H9 (cell line): ENCODE data around the gene TMEM135. TPM values are rescaled to one million over a fixed set of nuclear protein-coding genes. Genes with fewer than 3 reads are reported as not detected.

Experiments
- DNase-seq: peaks from one replicate; pipeline ENCODE4 v3.0.0-alpha.2; 2017
- H2AFZ ChIP-seq: one replicate; pipeline ENCODE4 v1.6.1; 2013; ENCODE audit warnings: mild to moderate bottlenecking, low read length, control low read depth, moderate library complexity
- H2AK5ac ChIP-seq: 2 replicates; pipeline ENCODE4 v1.6.1; 2013; ENCODE audit warnings: low read length, control low read depth, mixed read lengths; ENCODE audit not compliant: insufficient read length
- H2BK120ac ChIP-seq: one replicate; pipeline ENCODE4 v1.6.1; 2013; ENCODE audit warnings: low read depth, mild to moderate bottlenecking, low read length, control low read depth, inconsistent platforms; ENCODE audit not compliant: poor library complexity, severe bottlenecking
- H2BK12ac ChIP-seq: 2 replicates; pipeline ENCODE4 v1.6.1; 2013; ENCODE audit warnings: low read length, control low read depth, mixed read lengths, low read depth; ENCODE audit not compliant: insufficient read length
- H2BK15ac ChIP-seq: 2 replicates; pipeline ENCODE4 v1.6.1; 2013; ENCODE audit warnings: low read depth, low read length, control low read depth
- H2BK20ac ChIP-seq: one replicate; pipeline ENCODE4 v1.6.1; 2013; ENCODE audit warnings: low read depth, mild to moderate bottlenecking, low read length, control low read depth, inconsistent platforms; ENCODE audit not compliant: poor library complexity, severe bottlenecking
- H2BK5ac ChIP-seq: 2 replicates; pipeline ENCODE4 v1.6.1; 2013; ENCODE audit warnings: low read length, control low read depth, mixed read lengths; ENCODE audit not compliant: insufficient read length
- H3K14ac ChIP-seq: 2 replicates; pipeline ENCODE4 v1.6.1; 2013; ENCODE audit warnings: low read length, control low read depth; ENCODE audit not compliant: insufficient read depth
- H3K18ac ChIP-seq: 2 replicates; pipeline ENCODE4 v1.6.1; 2013; ENCODE audit warnings: low read depth, mild to moderate bottlenecking, mixed read lengths, low read length, control low read depth; ENCODE audit not compliant: insufficient read length
- H3K23ac ChIP-seq: 2 replicates; pipeline ENCODE4 v1.6.1; 2013; ENCODE audit warnings: low read length, control low read depth, mixed read lengths, low read depth; ENCODE audit not compliant: insufficient read length
- H3K23me2 ChIP-seq: 2 replicates; pipeline ENCODE4 v1.6.1; 2013; ENCODE audit warnings: low read depth, mild to moderate bottlenecking, mixed read lengths, low read length, control low read depth; ENCODE audit not compliant: insufficient read length, poor library complexity, severe bottlenecking
- H3K27ac ChIP-seq: 2 replicates; pipeline ENCODE4 v1.5.1; 2013; ENCODE audit warnings: low read length, control low read depth, mixed read lengths, low read depth; ENCODE audit not compliant: insufficient read length
- H3K27me3 ChIP-seq: 2 replicates; pipeline ENCODE4 v1.6.1; 2013; ENCODE audit warnings: low read length, control low read depth, inconsistent platforms; ENCODE audit not compliant: insufficient read depth
- H3K4ac ChIP-seq: 2 replicates; pipeline ENCODE4 v1.6.1; 2013; ENCODE audit warnings: low read depth, mild to moderate bottlenecking, control low read depth, inconsistent platforms, low read length, moderate library complexity
- H3K4me1 ChIP-seq: 2 replicates; pipeline ENCODE4 v1.6.1; 2013; ENCODE audit warnings: low read length, control low read depth, inconsistent platforms; ENCODE audit not compliant: insufficient read depth
- H3K4me2 ChIP-seq: 2 replicates; pipeline ENCODE4 v1.6.1; 2013; ENCODE audit warnings: low read length, control low read depth, mixed read lengths; ENCODE audit not compliant: insufficient read length, insufficient read depth
- H3K56ac ChIP-seq: 2 replicates; pipeline ENCODE4 v1.6.1; 2013; ENCODE audit warnings: low read depth, mild to moderate bottlenecking, mixed read lengths, low read length, control low read depth; ENCODE audit not compliant: insufficient read length
- H3K79me1 ChIP-seq: 2 replicates; pipeline ENCODE4 v1.6.1; 2013; ENCODE audit warnings: low read depth, mild to moderate bottlenecking, moderate library complexity, low read length, control low read depth, inconsistent platforms; ENCODE audit not compliant: insufficient read depth, poor library complexity, severe bottlenecking
- H3K79me2 ChIP-seq: 2 replicates; pipeline ENCODE4 v1.6.1; 2013; ENCODE audit warnings: low read length, control low read depth, inconsistent platforms; ENCODE audit not compliant: insufficient read depth
- H3K9ac ChIP-seq: 2 replicates; pipeline ENCODE4 v1.6.1; 2013; ENCODE audit warnings: low read length, control low read depth, mixed read lengths; ENCODE audit not compliant: insufficient read length; ENCODE audit errors: extremely low read depth
- H3K9me3 ChIP-seq: one replicate; pipeline ENCODE4 v1.6.1; 2013; ENCODE audit warnings: low read depth, low read length, inconsistent platforms; ENCODE audit not compliant: control insufficient read depth
- H3T11ph ChIP-seq: one replicate; pipeline ENCODE4 v1.6.1; 2013; ENCODE audit warnings: mild to moderate bottlenecking, low read length, control low read depth, inconsistent platforms
- H4K20me1 ChIP-seq: one replicate; pipeline ENCODE4 v1.6.1; 2013; ENCODE audit not compliant: control insufficient read depth, insufficient read length, insufficient read depth
- H4K5ac ChIP-seq: 2 replicates; pipeline ENCODE4 v1.6.1; 2013; ENCODE audit warnings: low read depth, mild to moderate bottlenecking, mixed read lengths, low read length, control low read depth; ENCODE audit not compliant: insufficient read length
- H4K8ac ChIP-seq: replicated peaks from 2 replicates; pipeline ENCODE4 v1.6.1; 2013; ENCODE audit warnings: low read length, control low read depth, mixed read lengths, low read depth; ENCODE audit not compliant: insufficient read length
- H4K91ac ChIP-seq: 2 replicates; pipeline ENCODE4 v1.6.1; 2013; ENCODE audit warnings: low read depth, mild to moderate bottlenecking, moderate library complexity, mixed read lengths, low read length, control low read depth; ENCODE audit not compliant: insufficient read length
- H3K27ac Mint-ChIP-seq, 3 experiments: 2 replicates in 2 of 3; 3 replicates in 1 of 3; pipeline ENCODE4 v1.8.0; 2020 to 2021; ENCODE audit warnings: mixed read lengths in 3 of 3, mild to moderate bottlenecking in 1 of 3, moderate library complexity in 1 of 3
- H3K27me3 Mint-ChIP-seq: 2 replicates; pipeline ENCODE4 v1.8.0; 2021; ENCODE audit warnings: low read depth, mild to moderate bottlenecking, moderate library complexity, mixed read lengths
- H3K36me3 Mint-ChIP-seq, 3 experiments: 2 replicates in 2 of 3; 3 replicates in 1 of 3; pipeline ENCODE4 v1.8.0; 2020 to 2021; ENCODE audit warnings: low read depth in 3 of 3, mixed read lengths in 3 of 3; ENCODE audit not compliant: insufficient read depth in 1 of 3
- H3K4me1 Mint-ChIP-seq, 2 experiments: 2 replicates each; pipeline ENCODE4 v1.8.0; 2020; ENCODE audit warnings: mixed read lengths in 2 of 2
- H3K4me3 Mint-ChIP-seq, 2 experiments: 2 replicates in 1 of 2; 3 replicates in 1 of 2; pipeline ENCODE4 v1.8.0; 2020 to 2021; ENCODE audit warnings: mild to moderate bottlenecking in 2 of 2, mixed read lengths in 2 of 2, moderate library complexity in 1 of 2
- H3K9me3 Mint-ChIP-seq, 2 experiments: 2 replicates in 1 of 2; 3 replicates in 1 of 2; pipeline ENCODE4 v1.8.0; 2020; ENCODE audit warnings: mild to moderate bottlenecking in 2 of 2, mixed read lengths in 2 of 2, moderate library complexity in 1 of 2
- CTCF ChIP-seq: fragments of 200-600 bp; sonication (generic); conservative IDR thresholded peaks from 3 replicates; pipeline ENCODE4 v1.8.0; 2021; ENCODE audit warnings: antibody characterized with exemption, mild to moderate bottlenecking
- WGBS: extraction: QIAGEN DNeasy Blood & Tissue Kit; methylation state at CpG from one replicate; pipeline ENCODE4 v1.1.7; 2013; ENCODE audit warnings: missing lambda C conversion rate, low lambda C conversion rate, mixed read lengths; ENCODE audit not compliant: insufficient read length; ENCODE audit errors: extremely low coverage; 5-methylcytosine and 5-hydroxymethylcytosine counted together
- total RNA-seq: library from RNA; stranded (reverse); gene quantifications from 2 replicates; pipeline ENCODE4 v1.2.1, GENCODE V29; 2021

The TMEM135 gene
- total RNA-seq, 1 experiment from 2014 or later, result 25.2 TPM

GRCh38 chr11:87012089-87012488 is 25.6 kb upstream of the TMEM135 start:
- H3K9me3 ChIP-seq, result no peaks in the 10 kb centered on the region
- no peak overlapping the region for H3K4ac ChIP-seq
- no peak overlapping the region for H3K9ac ChIP-seq
- no peak overlapping the region for H3K14ac ChIP-seq
- H3K4me2 ChIP-seq, result no peak overlapping the region
- H3K27ac Mint-ChIP-seq, result no peak overlapping the region
- peaks cover 4 to 5% of the 10 kb centered on the region in 2 experiments for H3K4me1 Mint-ChIP-seq
- H3K4me3 Mint-ChIP-seq, result no peak overlapping the region
- no peak overlapping the region for H3K23ac ChIP-seq
- no peak overlapping the region for H3K56ac ChIP-seq
- H2AK5ac ChIP-seq, result no peak overlapping the region
- no peaks in the 10 kb centered on the region for H3K27me3 ChIP-seq
- no peak overlapping the region for H3K18ac ChIP-seq
- DNase-seq, result no peak
- no peaks in the 10 kb centered on the region for H3K79me1 ChIP-seq
- H3K4me1 ChIP-seq, result no peaks in the 10 kb centered on the region
- WGBS, result no CpG with 5 or more reads among the region's 1 CpG
- no peak overlapping the region for H3T11ph ChIP-seq
- no peaks in the 10 kb centered on the region for H3K9me3 Mint-ChIP-seq
- no peaks in the 10 kb centered on the region for H3K36me3 Mint-ChIP-seq
- no peak overlapping the region for H2BK12ac ChIP-seq
- H4K8ac ChIP-seq, result no peak overlapping the region
- no peak overlapping the region for H2BK15ac ChIP-seq
- no peak overlapping the region for H2BK20ac ChIP-seq
- no peak overlapping the region for H3K27ac ChIP-seq
- no peak overlapping the region for H2BK120ac ChIP-seq
- TF ChIP-seq CTCF, result no peak
- H2AFZ ChIP-seq, result no peak overlapping the region
- no peaks in the 10 kb centered on the region for H3K79me2 ChIP-seq
- H3K27me3 Mint-ChIP-seq, result no peaks in the 10 kb centered on the region
- H2BK5ac ChIP-seq, result no peak overlapping the region
- no peaks in the 10 kb centered on the region for H3K23me2 ChIP-seq
- H4K20me1 ChIP-seq, result no peaks in the 10 kb centered on the region
- H4K5ac ChIP-seq, result no peak overlapping the region
- H4K91ac ChIP-seq, result no peak overlapping the region
